Upper lobe of left lung (tissue), 6 donors: ENCODE data around the gene APP. TPM values are rescaled to one million over a fixed set of nuclear protein-coding genes. Genes with fewer than 3 reads are reported as not detected.

Source experiments
- ATAC-seq, 2 donors: fragments of 200-7000 bp; cut with Tn5 transposase; one replicate each; pipeline ENCODE4 v1.9.1; 2022; ENCODE audit warnings: mild to moderate bottlenecking in 2 of 2, moderate library complexity in 2 of 2; ENCODE audit not compliant: low FRiP score in 2 of 2
- DNase-seq, 2 donors: peaks; one replicate each; pipeline ENCODE4 v3.0.0-alpha.2; 2019 to 2020
- H3K27ac ChIP-seq, 4 donors: fragments of 200-600 bp; sonication (generic); one replicate each; pipeline ENCODE4 v1.5.1; 2016 to 2019
- H3K27me3 ChIP-seq, 4 donors: fragments of 200-600 bp; sonication (generic); one replicate each; pipeline ENCODE4 v1.5.1; 2017 to 2019
- H3K36me3 ChIP-seq, 4 donors: fragments of 200-600 bp; sonication (generic); one replicate each; pipeline ENCODE4 v1.5.1; 2016 to 2019
- H3K4me1 ChIP-seq, 4 donors: fragments of 200-600 bp; sonication (generic); one replicate each; pipeline ENCODE4 v1.5.1; 2018 to 2019
- H3K4me3 ChIP-seq, 4 donors: fragments of 200-600 bp; sonication (generic); one replicate each; pipeline ENCODE4 v1.5.1; 2017 to 2019; ENCODE audit warnings: mild to moderate bottlenecking in 2 of 4, moderate library complexity in 1 of 4
- H3K9me3 ChIP-seq, 4 donors: fragments of 200-600 bp; sonication (generic); one replicate each; pipeline ENCODE4 v1.5.1; 2018 to 2019
- CTCF ChIP-seq, 6 experiments: fragments of 450-650 bp in 4 of 6; fragments of 200-600 bp in 2 of 6; sonication (generic) in 2 of 6; IDR thresholded peaks; one replicate each; pipeline ENCODE4 v1.5.1; 2016 to 2019; ENCODE audit warnings: antibody characterized with exemption in 6 of 6
- EP300 ChIP-seq, 4 donors: sonication (generic); formaldehyde crosslinking; IDR thresholded peaks; one replicate each; pipeline ENCODE4 v1.5.1; 2017; ENCODE audit warnings: antibody characterized with exemption in 4 of 4, control low read depth in 2 of 4
- POLR2A ChIP-seq, 4 donors: fragments of 450-650 bp; IDR thresholded peaks; one replicate each; pipeline ENCODE4 v1.5.1; 2016 to 2017; ENCODE audit warnings: antibody characterized with exemption in 4 of 4, mild to moderate bottlenecking in 2 of 4
- POLR2AphosphoS5 ChIP-seq, 2 donors: sonication (generic); formaldehyde crosslinking; IDR thresholded peaks; one replicate each; pipeline ENCODE4 v1.5.1; 2017; ENCODE audit warnings: antibody characterized with exemption in 2 of 2
- WGBS, 2 donors: methylation state at CpG; one replicate each; pipeline ENCODE4 v1.1.5; 2017 to 2018; 5-methylcytosine and 5-hydroxymethylcytosine counted together
- total RNA-seq, 6 donors: library from RNA; depleted of rRNA in 4 of 6; stranded (reverse); fragments of >200 nt in 4 of 6; gene quantifications; one replicate each; pipeline versions ENCODE4 v1.1.0 to v1.2.1, GENCODE V29; 2016 to 2021
- donor health status: DM: no; HTN: no; CAD: no; lungs with moderate emphysema.
- donor health status: DM: no; HTN: yes; CAD: no; lungs with severe emphysema.

The APP gene
- total RNA-seq, 6 donors from 2014 or later = 177 to 444 (median 391) TPM

GRCh38 chr21:25953659-25954058 lies 216.9 kb downstream of the APP start:
- ATAC-seq (no peak), DNase-seq (no peak)
- no peaks in the 10 kb centered on the region for H3K27me3 ChIP-seq
- 79 to 86% methylated on average over 2 of the region's 2 CpGs for WGBS, 2 donors
- H3K9me3 ChIP-seq = no peaks in the 10 kb centered on the region
- no peak overlapping the region for H3K4me3 ChIP-seq
- TF ChIP-seq EP300 (IDR thresholded peaks at IDR 0.05) (no peak), POLR2AphosphoS5 (IDR thresholded peaks at IDR 0.05) (no peak)
- no peaks in the 10 kb centered on the region for H3K4me1 ChIP-seq
- H3K36me3 ChIP-seq = peaks cover 0 to 33% (median 8%) of the 10 kb centered on the region in 4 donors
- peak overlapping the region in 1 of 4 donors; percentile 28 for H3K27ac ChIP-seq

GRCh38 chr21:25953196-25953595 lies 217.4 kb downstream of the APP start:
- DNase-seq = no peak
- H3K36me3 ChIP-seq = peaks cover 0 to 31% (median 8%) of the 10 kb centered on the region in 4 donors
- 80 to 93% methylated on average over 3 of the region's 3 CpGs for WGBS, 2 donors
- no peaks in the 10 kb centered on the region for H3K9me3 ChIP-seq
- peak overlapping the region in 1 of 4 donors; percentile 28 for H3K27ac ChIP-seq
- no peaks in the 10 kb centered on the region for H3K4me1 ChIP-seq
- TF ChIP-seq POLR2AphosphoS5 (IDR thresholded peaks at IDR 0.05) (no peak), CTCF (IDR thresholded peaks at IDR 0.05) (no peak), EP300 (IDR thresholded peaks at IDR 0.05) (no peak), POLR2A (IDR thresholded peaks at IDR 0.05) (no peak)
- no peak for ATAC-seq
- H3K27me3 ChIP-seq = no peaks in the 10 kb centered on the region
- no peak overlapping the region for H3K4me3 ChIP-seq

GRCh38 chr21:25952306-25952705 lies 218.3 kb downstream of the APP start:
- TF ChIP-seq POLR2A (IDR thresholded peaks at IDR 0.05) = no peak
- TF ChIP-seq EP300 (IDR thresholded peaks at IDR 0.05) = no peak
- no peak for TF ChIP-seq POLR2AphosphoS5 (IDR thresholded peaks at IDR 0.05)
- no peak for TF ChIP-seq CTCF (IDR thresholded peaks at IDR 0.05)
- no peak for ATAC-seq
- 80 to 86% methylated on average over 1 of the region's 1 CpG for WGBS, 2 donors
- Histone ChIP-seq H3K9me3 (no peaks in the 10 kb centered on the region), H3K27me3 (no peaks in the 10 kb centered on the region), H3K4me3 (no peak overlapping the region), H3K36me3 (peaks cover 0 to 31% (median 8%) of the 10 kb centered on the region in 4 donors), H3K27ac (no peak overlapping the region), H3K4me1 (no peaks in the 10 kb centered on the region)
- DNase-seq = no peak

- no peaks in the 10 kb centered on the region for H3K9me3 ChIP-seq
- 0% methylated on average over 1 of the region's 1 CpG; no CpG with 5 or more reads in 1 of the 2 donors for WGBS, 2 donors
- no peaks in the 10 kb centered on the region for H3K4me1 ChIP-seq
- H3K4me3 ChIP-seq = no peak overlapping the region
- DNase-seq (no peak), ATAC-seq (no peak)
- peaks cover 0 to 28% (median 8%) of the 10 kb centered on the region in 4 donors for H3K36me3 ChIP-seq
- no peak for TF ChIP-seq EP300 (IDR thresholded peaks at IDR 0.05)
- no peak for TF ChIP-seq POLR2A (IDR thresholded peaks at IDR 0.05)
- no peak for TF ChIP-seq POLR2AphosphoS5 (IDR thresholded peaks at IDR 0.05)
- no peak overlapping the region for H3K27ac ChIP-seq
- no peaks in the 10 kb centered on the region for H3K27me3 ChIP-seq
Observed at GRCh38 chr21:25949701-25950100, 220.9 kb downstream of the APP start.

- no peak for DNase-seq
- Histone ChIP-seq H3K4me1 (no peaks in the 10 kb centered on the region), H3K9me3 (no peaks in the 10 kb centered on the region), H3K4me3 (no peak overlapping the region), H3K27ac (no peak overlapping the region), H3K27me3 (no peaks in the 10 kb centered on the region), H3K36me3 (peaks cover 0 to 9% (median 0%) of the 10 kb centered on the region in 4 donors)
- TF ChIP-seq CTCF (IDR thresholded peaks at IDR 0.05) = no peak
- TF ChIP-seq POLR2AphosphoS5 (IDR thresholded peaks at IDR 0.05) = no peak
- no peak for TF ChIP-seq EP300 (IDR thresholded peaks at IDR 0.05)
- no peak for TF ChIP-seq POLR2A (IDR thresholded peaks at IDR 0.05)
- ATAC-seq = peak in 1 of 2 donors; percentile 48
- WGBS, 2 donors = 79 to 84% methylated on average over 3 of the region's 3 CpGs
Observed at GRCh38 chr21:25944672-25945213, 225.8 kb downstream of the APP start.

DNA sequence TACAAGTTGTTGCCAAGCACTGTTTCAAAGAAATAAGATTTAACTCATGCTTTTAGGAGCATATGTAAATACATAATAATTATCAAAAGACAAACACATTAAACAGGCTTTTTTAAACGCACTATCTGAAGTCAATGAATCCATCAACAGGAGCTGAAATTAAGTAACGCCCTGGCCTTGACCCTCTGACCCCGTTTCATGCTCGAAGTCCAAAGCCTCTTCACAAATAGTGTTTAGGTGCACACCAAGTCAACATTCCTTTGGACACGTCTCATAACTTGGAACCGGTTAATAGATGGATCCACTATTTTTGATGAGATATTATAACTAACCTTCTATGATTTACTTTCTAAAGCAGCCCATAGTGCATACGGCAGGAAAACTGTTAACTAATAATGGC lies 226.5 kb downstream of the APP start:
- H3K27ac ChIP-seq = no peak overlapping the region
- DNase-seq (no peak), ATAC-seq (no peak)
- no peaks in the 10 kb centered on the region for H3K9me3 ChIP-seq
- WGBS, 2 donors = 77 to 81% methylated on average over 7 of the region's 7 CpGs
- no peak overlapping the region for H3K4me3 ChIP-seq
- TF ChIP-seq POLR2A (IDR thresholded peaks at IDR 0.05) = no peak
- TF ChIP-seq EP300 (IDR thresholded peaks at IDR 0.05) = no peak
- no peak for TF ChIP-seq POLR2AphosphoS5 (IDR thresholded peaks at IDR 0.05)
- no peak for TF ChIP-seq CTCF (IDR thresholded peaks at IDR 0.05)
- H3K36me3 ChIP-seq = peaks cover 0 to 7% (median 0%) of the 10 kb centered on the region in 4 donors
- H3K4me1 ChIP-seq = peaks cover 0 to 6% (median 3%) of the 10 kb centered on the region in 4 donors
- no peaks in the 10 kb centered on the region for H3K27me3 ChIP-seq
